Renal cortical epithelial cell (primary cell): ENCODE results near the gene NCF2. TPM values are rescaled to one million over a fixed set of nuclear protein-coding genes. Genes with fewer than 3 reads are reported as not detected.

Experiments
- total RNA-seq: library from RNA; depleted of rRNA; stranded (reverse); fragments of >200 nt; gene quantifications from 2 replicates; pipeline ENCODE4 v1.2.3, GENCODE V29; 2014

NCF2 gene
- total RNA-seq, 1 donor from 2014 or later = 4.6 TPM

Other genes starting within 250 kb of the NCF2 start
- gene NMNAT2, start 172.1 kb downstream of the NCF2 start, total RNA-seq = 0.17 and 0.65 TPM in 2 replicates
- gene SMG7, start 118.0 kb downstream of the NCF2 start, total RNA-seq = 18.2 and 41.0 TPM in 2 replicates
- 121 and 253 TPM in 2 replicates for gene ARPC5, start 45.3 kb upstream of the NCF2 start, total RNA-seq
- gene APOBEC4, start 62.9 kb upstream of the NCF2 start, total RNA-seq = not detected in 2 replicates
- 3.1 and 5.9 TPM in 2 replicates for gene RGL1, start 214.7 kb upstream of the NCF2 start, total RNA-seq